ENCODE measurements around the gene EFTUD2. TPM values are rescaled to one million over a fixed set of nuclear protein-coding genes. Genes with fewer than 3 reads are reported as not detected.

EFTUD2 gene
- total RNA-seq, 6 experiments from 2014 or later, result 29.9 to 42.4 (median 35.1) TPM

- no peak for TF ChIP-seq CTCF (IDR thresholded peaks at IDR 0.05)
- TF ChIP-seq POLR2A (IDR thresholded peaks at IDR 0.05), result no peak
- Histone ChIP-seq H3K9me3 (no peaks in the 10 kb centered on the region), H3K4me1 (peaks cover 0 to 6% (median 0%) of the 10 kb centered on the region in 4 donors), H3K4me3 (no peak overlapping the region), H3K27ac (no peak overlapping the region), H3K27me3 (no peaks in the 10 kb centered on the region), H3K36me3 (peaks cover 6 to 39% (median 21%) of the 10 kb centered on the region in 4 donors)
- intact Hi-C loops (cut with DNase I), result no loop called here
- no peak for DNase-seq
- WGBS (ENCODE audit: insufficient coverage, low coverage, low lambda C conversion rate, missing lambda C conversion rate), result 58% methylated on average over 8 of the region's 10 CpGs
- peak in 1 of 4 donors; percentile 25 for ATAC-seq
Measured at GRCh38 chr17:44887971-44888954, 11.0 kb downstream of the EFTUD2 start.

- H3K36me3 ChIP-seq, result peaks cover 8 to 45% (median 24%) of the 10 kb centered on the region in 4 donors
- no peak overlapping the region for H3K27ac ChIP-seq
- no peak overlapping the region for H3K4me3 ChIP-seq
- no peaks in the 10 kb centered on the region for H3K9me3 ChIP-seq
- intact Hi-C loops (cut with DNase I), result no loop called here
- no peaks in the 10 kb centered on the region for H3K27me3 ChIP-seq
- WGBS (ENCODE audit: insufficient coverage, low coverage, low lambda C conversion rate, missing lambda C conversion rate), result 100% methylated on average over 1 of the region's 1 CpG
- H3K4me1 ChIP-seq, result peaks cover 0 to 6% (median 0%) of the 10 kb centered on the region in 4 donors
- DNase-seq (no peak), ATAC-seq (no peak)
- no peak for TF ChIP-seq CTCF (IDR thresholded peaks at IDR 0.05)
- no peak for TF ChIP-seq POLR2A (IDR thresholded peaks at IDR 0.05)
Measured at GRCh38 chr17:44887016-44887415, 12.2 kb downstream of the EFTUD2 start.

GRCh38 chr17:44884941-44885340 lies 14.3 kb downstream of the EFTUD2 start:
- Histone ChIP-seq H3K36me3 (peaks cover 5 to 64% (median 28%) of the 10 kb centered on the region in 4 donors), H3K4me3 (no peak overlapping the region), H3K9me3 (no peaks in the 10 kb centered on the region), H3K4me1 (peaks cover 0 to 6% (median 0%) of the 10 kb centered on the region in 4 donors), H3K27ac (no peak overlapping the region), H3K27me3 (no peaks in the 10 kb centered on the region)
- ATAC-seq (no peak), DNase-seq (no peak)
- WGBS (ENCODE audit: insufficient coverage, low coverage, low lambda C conversion rate, missing lambda C conversion rate), result 92% methylated on average over 2 of the region's 2 CpGs
- TF ChIP-seq CTCF (IDR thresholded peaks at IDR 0.05) (no peak), POLR2A (IDR thresholded peaks at IDR 0.05) (no peak)
- intact Hi-C loops (cut with DNase I), result no loop called here

GRCh38 chr17:44881145-44881544 lies 18.1 kb downstream of the EFTUD2 start:
- Histone ChIP-seq H3K27me3 (no peaks in the 10 kb centered on the region), H3K4me3 (no peak overlapping the region), H3K36me3 (peaks cover 5 to 86% (median 39%) of the 10 kb centered on the region in 4 donors), H3K4me1 (no peaks in the 10 kb centered on the region), H3K27ac (no peak overlapping the region), H3K9me3 (no peaks in the 10 kb centered on the region)
- 89% methylated on average over 4 of the region's 4 CpGs for WGBS (ENCODE audit: insufficient coverage, low coverage, low lambda C conversion rate, missing lambda C conversion rate)
- TF ChIP-seq CTCF (IDR thresholded peaks at IDR 0.05) (no peak), POLR2A (IDR thresholded peaks at IDR 0.05) (no peak)
- DNase-seq, result no peak
- no peak for ATAC-seq
- intact Hi-C loops (cut with DNase I), result no loop called here
